Measurements from ENCODE around the gene CAP1.

DNA sequence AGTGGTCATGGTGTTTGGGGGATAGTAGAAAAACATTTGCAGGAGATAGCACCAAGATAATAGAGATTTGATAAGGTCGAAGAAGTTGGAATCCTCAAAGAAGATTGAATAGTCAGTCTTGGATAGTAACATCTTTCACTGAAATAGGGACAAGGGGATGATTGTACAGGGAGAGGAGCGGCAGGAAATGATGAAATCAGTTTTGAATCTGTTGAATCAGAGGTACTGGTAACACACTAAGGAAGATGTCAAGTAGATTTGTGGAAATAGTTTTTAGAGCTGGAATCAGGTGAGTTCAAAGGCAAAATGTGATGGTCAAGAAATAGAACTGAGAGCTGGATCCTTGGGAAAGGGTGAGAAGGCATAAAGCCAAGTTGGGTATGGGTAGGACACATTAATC lies 26.5 kb downstream of the CAP1 start:
- TF ChIP-seq CTCF (conservative IDR thresholded peaks at IDR 0.05; ENCODE audit: low read length) (no peak), EZH2phosphoT487 (IDR thresholded peaks at IDR 0.05; ENCODE audit: borderline replicate concordance) (no peak)
